Endodermal cell (in vitro differentiated cells): ENCODE results near the gene SIGLEC14. TPM values are rescaled to one million over a fixed set of nuclear protein-coding genes. Genes with fewer than 3 reads are reported as not detected.

Experiments used
- DNase-seq: peaks from one replicate; pipeline ENCODE4 v3.0.0-alpha.2; 2017
- H3K27ac ChIP-seq: 2 replicates; pipeline ENCODE4 v1.5.1; 2013; ENCODE audit warnings: mild to moderate bottlenecking, low read depth, low read length, moderate library complexity
- H3K27me3 ChIP-seq: 2 replicates; pipeline ENCODE4 v1.6.1; 2013; ENCODE audit warnings: mild to moderate bottlenecking, low read length, moderate library complexity; ENCODE audit not compliant: insufficient read depth, control insufficient read depth, poor library complexity, severe bottlenecking
- H3K36me3 ChIP-seq: 2 replicates; pipeline ENCODE4 v1.7.0; 2013; ENCODE audit warnings: mild to moderate bottlenecking, low read length, moderate library complexity; ENCODE audit not compliant: control insufficient read depth, insufficient read depth
- H3K4me1 ChIP-seq: one replicate; pipeline ENCODE4 v1.7.0; 2013; ENCODE audit warnings: low read length; ENCODE audit not compliant: control insufficient read depth, insufficient read depth
- H3K4me3 ChIP-seq: 2 replicates; pipeline ENCODE4 v1.5.1; 2013; ENCODE audit warnings: mild to moderate bottlenecking, low read length, moderate library complexity
- H3K9ac ChIP-seq: 2 replicates; pipeline ENCODE4 v1.6.1; 2013; ENCODE audit warnings: mild to moderate bottlenecking, low read length, moderate library complexity; ENCODE audit not compliant: poor library complexity, severe bottlenecking; ENCODE audit errors: extremely low read depth
- H3K9me3 ChIP-seq: 2 replicates; pipeline ENCODE4 v1.6.1; 2013; ENCODE audit warnings: mild to moderate bottlenecking, low read length, moderate library complexity; ENCODE audit not compliant: control insufficient read depth
- H3K27ac Mint-ChIP-seq: 2 replicates; pipeline ENCODE4 v1.8.0; 2020; ENCODE audit warnings: mixed read lengths
- H3K27me3 Mint-ChIP-seq: 2 replicates; pipeline ENCODE4 v1.8.0; 2021; ENCODE audit warnings: mild to moderate bottlenecking, mixed read lengths; ENCODE audit not compliant: insufficient read depth
- H3K36me3 Mint-ChIP-seq: 2 replicates; pipeline ENCODE4 v1.8.0; 2020; ENCODE audit warnings: low read depth, mixed read lengths
- H3K4me1 Mint-ChIP-seq: 2 replicates; pipeline ENCODE4 v1.8.0; 2020; ENCODE audit warnings: mixed read lengths
- H3K4me3 Mint-ChIP-seq: 2 replicates; pipeline ENCODE4 v1.8.0; 2020; ENCODE audit warnings: mild to moderate bottlenecking, moderate library complexity, mixed read lengths
- H3K9me3 Mint-ChIP-seq: 2 replicates; pipeline ENCODE4 v1.8.0; 2020; ENCODE audit warnings: mild to moderate bottlenecking, mixed read lengths
- CTCF ChIP-seq: fragments of 200-600 bp; sonication (generic); conservative IDR thresholded peaks from 2 replicates; pipeline ENCODE4 v1.5.0; 2021; ENCODE audit warnings: antibody characterized with exemption, mild to moderate bottlenecking
- WGBS, 2 experiments: methylation state at CpG; one replicate each; pipeline versions ENCODE4 v1.1.5 to v1.1.7; 2013; ENCODE audit warnings: missing lambda C conversion rate in 2 of 2, mixed read lengths in 1 of 2; ENCODE audit not compliant: insufficient coverage in 1 of 2, insufficient read length in 1 of 2; 5-methylcytosine and 5-hydroxymethylcytosine counted together
- total RNA-seq, 2 donors: library from RNA; stranded (reverse); fragmentation: NEBNext Ultra II Directional in 1 of 2; extraction: Animal tissue kit (Norgen Biotek cat#: 25700) in 1 of 2; gene quantifications; 2 replicates in 1 of 2; 3 replicates in 1 of 2; pipeline ENCODE4 v1.2.1, GENCODE V29; 2021

Gene SIGLEC14
- total RNA-seq, 2 donors from 2014 or later = not detected

GRCh38 chr19:51687791-51688670 lies 41.4 kb upstream of the SIGLEC14 start:
- Histone ChIP-seq H3K36me3 (peaks cover 4% of the 10 kb centered on the region), H3K27ac (peak overlapping the region; percentile 78), H3K4me3 (peak overlapping the region; percentile 90), H3K4me1 (peaks cover 5% of the 10 kb centered on the region), H3K27me3 (no peaks in the 10 kb centered on the region), H3K9me3 (peaks cover 31% of the 10 kb centered on the region), H3K9ac (peak overlapping the region; percentile 52)
- Mint-ChIP-seq H3K27me3 (peaks cover 2% of the 10 kb centered on the region), H3K36me3 (peaks cover 2% of the 10 kb centered on the region), H3K4me3 (peak overlapping the region; percentile 83), H3K4me1 (peaks cover 19% of the 10 kb centered on the region), H3K27ac (peak overlapping the region; percentile 69), H3K9me3 (peaks cover 23% of the 10 kb centered on the region)
- 6 to 8% methylated on average over 13 to 22 of the region's 22 CpGs for WGBS, 2 experiments
- peak; percentile 89 for DNase-seq
- no peak for TF ChIP-seq CTCF

GRCh38 chr19:51686171-51686570 lies 39.5 kb upstream of the SIGLEC14 start:
- H3K4me1 Mint-ChIP-seq = peaks cover 9% of the 10 kb centered on the region
- no peak overlapping the region for H3K4me3 Mint-ChIP-seq

GRCh38 chr19:51681286-51681941 lies 34.8 kb upstream of the SIGLEC14 start:
- H3K36me3 Mint-ChIP-seq = no peaks in the 10 kb centered on the region

More at GRCh38 chr19:51686171-51686570, 39.5 kb upstream of the SIGLEC14 start:
- Histone ChIP-seq H3K4me1 (peaks cover 5% of the 10 kb centered on the region), H3K36me3 (no peaks in the 10 kb centered on the region), H3K9ac (no peak overlapping the region), H3K27ac (no peak overlapping the region), H3K4me3 (peak overlapping the region; percentile 42), H3K9me3 (peaks cover 31% of the 10 kb centered on the region), H3K27me3 (no peaks in the 10 kb centered on the region)
- 90 to 92% methylated on average over 2 of the region's 2 CpGs for WGBS, 2 experiments
- H3K27ac Mint-ChIP-seq = no peak overlapping the region
- no peaks in the 10 kb centered on the region for H3K36me3 Mint-ChIP-seq
- DNase-seq = no peak
- TF ChIP-seq CTCF = no peak
- peaks cover 2% of the 10 kb centered on the region for H3K27me3 Mint-ChIP-seq
- H3K9me3 Mint-ChIP-seq = peaks cover 23% of the 10 kb centered on the region

More at GRCh38 chr19:51681286-51681941, 34.8 kb upstream of the SIGLEC14 start:
- no peak overlapping the region for H3K9ac ChIP-seq
- no peak for TF ChIP-seq CTCF
- WGBS, 2 experiments = 88 to 96% methylated on average over 1 to 3 of the region's 3 CpGs
- peaks cover 26% of the 10 kb centered on the region for H3K9me3 ChIP-seq
- peak overlapping the region; percentile 9 for H3K27ac ChIP-seq
- Mint-ChIP-seq H3K4me1 (no peaks in the 10 kb centered on the region), H3K4me3 (no peak overlapping the region), H3K27ac (no peak overlapping the region), H3K9me3 (peaks cover 22% of the 10 kb centered on the region), H3K27me3 (peaks cover 20% of the 10 kb centered on the region)
- H3K4me3 ChIP-seq = no peak overlapping the region
- no peak for DNase-seq
- no peaks in the 10 kb centered on the region for H3K36me3 ChIP-seq
- peaks cover 2% of the 10 kb centered on the region for H3K4me1 ChIP-seq
- no peaks in the 10 kb centered on the region for H3K27me3 ChIP-seq
